ENCODE measurements around the gene PCDHA1. TPM values are rescaled to one million over a fixed set of nuclear protein-coding genes. Genes with fewer than 3 reads are reported as not detected.

Gene PCDHA1
- polyA plus RNA-seq, 1 of the 3 experiments (the other 2 are of a cell fraction): 0.16 TPM

DNA sequence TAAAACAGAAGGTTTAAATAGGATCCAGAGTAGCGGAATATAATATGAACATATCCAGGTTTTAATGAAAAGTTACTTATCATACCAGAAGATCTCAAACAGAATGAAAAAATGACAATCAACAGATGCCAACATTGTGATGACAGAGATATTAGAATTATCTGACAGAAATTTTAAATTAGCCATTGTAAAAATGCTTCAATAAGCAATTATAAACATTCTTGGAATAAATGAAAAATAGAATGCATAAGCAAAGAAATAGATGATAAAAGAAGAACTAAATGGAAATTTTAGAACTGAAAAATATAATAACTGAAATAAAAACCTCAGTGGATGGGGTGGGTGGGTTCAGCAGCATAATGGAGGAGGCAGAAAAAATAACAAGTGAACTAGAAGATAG is 48.5 kb upstream of the PCDHA1 start:
- Histone ChIP-seq H3K9me3 (no peaks in the 10 kb centered on the region; the same call in 1 of the 2 replicates), H3K79me2 (ENCODE audit: insufficient read depth) (no peaks in the 10 kb centered on the region), H3K4me1 (ENCODE audit: control insufficient read depth in 1 of 2, insufficient read depth in 2 of 2, low read depth in 1 of 2, low read length in 1 of 2) (no peaks in the 10 kb centered on the region), H2AFZ (ENCODE audit: low read depth) (no peak overlapping the region), H3K9ac (no peak overlapping the region), H3K27ac (ENCODE audit: low read depth in 2 of 2, low read length in 1 of 2) (no peak overlapping the region), H3K4me3 (ENCODE audit: low read depth in 2 of 2, low read length in 1 of 2) (no peak overlapping the region), H3K4me2 (no peak overlapping the region), H3F3A (replicated peaks; ENCODE audit: insufficient read depth) (no peaks in the 10 kb centered on the region), H3K9me2 (no peaks in the 10 kb centered on the region), H4K20me1 (ENCODE audit: insufficient read depth) (no peaks in the 10 kb centered on the region), H3K27me3 (ENCODE audit: insufficient read depth) (no peaks in the 10 kb centered on the region), H3K36me3 (replicated peaks in 1 of 2; ENCODE audit: control insufficient read depth in 1 of 2, insufficient read depth in 2 of 2, low read length in 1 of 2) (no peaks in the 10 kb centered on the region)
- ChIA-PET POLR2A (no interaction called here), CTCF (interaction anchor here (1.0 kb wide), 1 partner anchor 22 kb away, joined by 3 read pairs; no protein-coding TSS in a partner anchor)
- DNase-seq: no peak
- WGBS (ENCODE audit: low lambda C conversion rate): 0% methylated on average over 1 of the region's 1 CpG
- no peak for TF ChIP-seq YY1 (IDR thresholded peaks at IDR 0.05; ENCODE audit: low read depth)

DNA sequence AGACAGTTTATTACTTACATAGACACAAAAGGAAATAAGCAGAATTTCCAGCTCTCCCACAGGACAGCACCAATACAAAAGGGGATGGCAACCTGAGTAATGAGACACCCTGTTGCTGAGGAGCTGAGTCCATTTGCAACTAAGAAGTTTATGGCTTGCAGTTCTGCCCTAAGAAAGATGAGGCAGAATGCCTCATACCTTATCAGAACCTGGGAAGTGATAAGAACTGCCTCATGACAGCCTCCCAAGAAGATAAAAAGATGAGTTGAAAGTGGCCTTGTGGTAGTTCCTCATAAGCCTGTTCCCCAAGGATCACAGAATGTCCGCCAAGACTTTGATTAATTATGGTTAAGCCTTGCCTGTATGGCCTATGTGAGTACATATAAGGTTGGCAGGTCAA is 44.0 kb upstream of the PCDHA1 start:
- Histone ChIP-seq H3K9me2 (no peaks in the 10 kb centered on the region), H4K20me1 (ENCODE audit: insufficient read depth) (no peaks in the 10 kb centered on the region), H3K4me2 (no peak overlapping the region), H3K4me3 (ENCODE audit: low read depth in 2 of 2, low read length in 1 of 2) (no peak overlapping the region), H2AFZ (ENCODE audit: low read depth) (no peak overlapping the region), H3K9me3 (no peaks in the 10 kb centered on the region; the same call in 1 of the 2 replicates), H3K27ac (ENCODE audit: low read depth in 2 of 2, low read length in 1 of 2) (no peak overlapping the region), H3K9ac (no peak overlapping the region), H3K4me1 (ENCODE audit: control insufficient read depth in 1 of 2, insufficient read depth in 2 of 2, low read depth in 1 of 2, low read length in 1 of 2) (no peaks in the 10 kb centered on the region), H3K27me3 (ENCODE audit: insufficient read depth) (no peaks in the 10 kb centered on the region), H3K36me3 (replicated peaks in 1 of 2; ENCODE audit: control insufficient read depth in 1 of 2, insufficient read depth in 2 of 2, low read length in 1 of 2) (no peaks in the 10 kb centered on the region), H3K79me2 (ENCODE audit: insufficient read depth) (no peaks in the 10 kb centered on the region), H3F3A (replicated peaks; ENCODE audit: insufficient read depth) (no peaks in the 10 kb centered on the region)
- 5% methylated on average over 1 of the region's 1 CpG for WGBS (ENCODE audit: low lambda C conversion rate)
- CTCF ChIA-PET: no interaction called here
- TF ChIP-seq, protein P1, sequence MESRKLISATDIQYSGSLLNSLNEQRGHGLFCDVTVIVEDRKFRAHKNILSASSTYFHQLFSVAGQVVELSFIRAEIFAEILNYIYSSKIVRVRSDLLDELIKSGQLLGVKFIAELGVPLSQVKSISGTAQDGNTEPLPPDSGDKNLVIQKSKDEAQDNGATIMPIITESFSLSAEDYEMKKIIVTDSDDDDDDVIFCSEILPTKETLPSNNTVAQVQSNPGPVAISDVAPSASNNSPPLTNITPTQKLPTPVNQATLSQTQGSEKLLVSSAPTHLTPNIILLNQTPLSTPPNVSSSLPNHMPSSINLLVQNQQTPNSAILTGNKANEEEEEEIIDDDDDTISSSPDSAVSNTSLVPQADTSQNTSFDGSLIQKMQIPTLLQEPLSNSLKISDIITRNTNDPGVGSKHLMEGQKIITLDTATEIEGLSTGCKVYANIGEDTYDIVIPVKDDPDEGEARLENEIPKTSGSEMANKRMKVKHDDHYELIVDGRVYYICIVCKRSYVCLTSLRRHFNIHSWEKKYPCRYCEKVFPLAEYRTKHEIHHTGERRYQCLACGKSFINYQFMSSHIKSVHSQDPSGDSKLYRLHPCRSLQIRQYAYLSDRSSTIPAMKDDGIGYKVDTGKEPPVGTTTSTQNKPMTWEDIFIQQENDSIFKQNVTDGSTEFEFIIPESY (IDR thresholded peaks at IDR 0.05; ENCODE audit: borderline replicate concordance, low read depth): no peak
- no peak for TF ChIP-seq NRF1 (IDR thresholded peaks at IDR 0.05; ENCODE audit: low read depth, low read length)
- TF ChIP-seq NFIC (IDR thresholded peaks at IDR 0.05; ENCODE audit: borderline replicate concordance): no peak
- no peak for TF ChIP-seq FOXJ3 (CRISPR knock-in tag; IDR thresholded peaks at IDR 0.05)
- TF ChIP-seq RFX5 (IDR thresholded peaks at IDR 0.05; ENCODE audit: low read length): no peak
- TF ChIP-seq, protein P2, sequence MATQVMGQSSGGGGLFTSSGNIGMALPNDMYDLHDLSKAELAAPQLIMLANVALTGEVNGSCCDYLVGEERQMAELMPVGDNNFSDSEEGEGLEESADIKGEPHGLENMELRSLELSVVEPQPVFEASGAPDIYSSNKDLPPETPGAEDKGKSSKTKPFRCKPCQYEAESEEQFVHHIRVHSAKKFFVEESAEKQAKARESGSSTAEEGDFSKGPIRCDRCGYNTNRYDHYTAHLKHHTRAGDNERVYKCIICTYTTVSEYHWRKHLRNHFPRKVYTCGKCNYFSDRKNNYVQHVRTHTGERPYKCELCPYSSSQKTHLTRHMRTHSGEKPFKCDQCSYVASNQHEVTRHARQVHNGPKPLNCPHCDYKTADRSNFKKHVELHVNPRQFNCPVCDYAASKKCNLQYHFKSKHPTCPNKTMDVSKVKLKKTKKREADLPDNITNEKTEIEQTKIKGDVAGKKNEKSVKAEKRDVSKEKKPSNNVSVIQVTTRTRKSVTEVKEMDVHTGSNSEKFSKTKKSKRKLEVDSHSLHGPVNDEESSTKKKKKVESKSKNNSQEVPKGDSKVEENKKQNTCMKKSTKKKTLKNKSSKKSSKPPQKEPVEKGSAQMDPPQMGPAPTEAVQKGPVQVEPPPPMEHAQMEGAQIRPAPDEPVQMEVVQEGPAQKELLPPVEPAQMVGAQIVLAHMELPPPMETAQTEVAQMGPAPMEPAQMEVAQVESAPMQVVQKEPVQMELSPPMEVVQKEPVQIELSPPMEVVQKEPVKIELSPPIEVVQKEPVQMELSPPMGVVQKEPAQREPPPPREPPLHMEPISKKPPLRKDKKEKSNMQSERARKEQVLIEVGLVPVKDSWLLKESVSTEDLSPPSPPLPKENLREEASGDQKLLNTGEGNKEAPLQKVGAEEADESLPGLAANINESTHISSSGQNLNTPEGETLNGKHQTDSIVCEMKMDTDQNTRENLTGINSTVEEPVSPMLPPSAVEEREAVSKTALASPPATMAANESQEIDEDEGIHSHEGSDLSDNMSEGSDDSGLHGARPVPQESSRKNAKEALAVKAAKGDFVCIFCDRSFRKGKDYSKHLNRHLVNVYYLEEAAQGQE (IDR thresholded peaks at IDR 0.05; ENCODE audit: low read depth, low read length): no peak
- no peak for TF ChIP-seq EZH2phosphoT487 (IDR thresholded peaks at IDR 0.05; ENCODE audit: borderline replicate concordance, low read depth)
- TF ChIP-seq, protein P3, sequence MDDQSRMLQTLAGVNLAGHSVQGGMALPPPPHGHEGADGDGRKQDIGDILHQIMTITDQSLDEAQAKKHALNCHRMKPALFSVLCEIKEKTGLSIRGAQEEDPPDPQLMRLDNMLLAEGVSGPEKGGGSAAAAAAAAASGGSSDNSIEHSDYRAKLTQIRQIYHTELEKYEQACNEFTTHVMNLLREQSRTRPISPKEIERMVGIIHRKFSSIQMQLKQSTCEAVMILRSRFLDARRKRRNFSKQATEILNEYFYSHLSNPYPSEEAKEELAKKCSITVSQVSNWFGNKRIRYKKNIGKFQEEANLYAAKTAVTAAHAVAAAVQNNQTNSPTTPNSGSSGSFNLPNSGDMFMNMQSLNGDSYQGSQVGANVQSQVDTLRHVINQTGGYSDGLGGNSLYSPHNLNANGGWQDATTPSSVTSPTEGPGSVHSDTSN (IDR thresholded peaks at IDR 0.05): no peak
- TF ChIP-seq, protein P4, sequence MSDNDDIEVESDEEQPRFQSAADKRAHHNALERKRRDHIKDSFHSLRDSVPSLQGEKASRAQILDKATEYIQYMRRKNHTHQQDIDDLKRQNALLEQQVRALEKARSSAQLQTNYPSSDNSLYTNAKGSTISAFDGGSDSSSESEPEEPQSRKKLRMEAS (IDR thresholded peaks at IDR 0.05; ENCODE audit: low read depth): no peak
- TF ChIP-seq, protein P5, sequence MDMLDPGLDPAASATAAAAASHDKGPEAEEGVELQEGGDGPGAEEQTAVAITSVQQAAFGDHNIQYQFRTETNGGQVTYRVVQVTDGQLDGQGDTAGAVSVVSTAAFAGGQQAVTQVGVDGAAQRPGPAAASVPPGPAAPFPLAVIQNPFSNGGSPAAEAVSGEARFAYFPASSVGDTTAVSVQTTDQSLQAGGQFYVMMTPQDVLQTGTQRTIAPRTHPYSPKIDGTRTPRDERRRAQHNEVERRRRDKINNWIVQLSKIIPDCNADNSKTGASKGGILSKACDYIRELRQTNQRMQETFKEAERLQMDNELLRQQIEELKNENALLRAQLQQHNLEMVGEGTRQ (IDR thresholded peaks at IDR 0.05; ENCODE audit: borderline replicate concordance, low read depth, low read length): no peak
- no peak for TF ChIP-seq POLR2AphosphoS5 (IDR thresholded peaks at IDR 0.05; ENCODE audit: low read depth, low read length)
- TF ChIP-seq EP300 (IDR thresholded peaks at IDR 0.05; ENCODE audit: borderline replicate concordance in 1 of 2, low read depth in 1 of 2, low read length in 1 of 2): no peak
- TF ChIP-seq FOSL2 (IDR thresholded peaks at IDR 0.05; ENCODE audit: borderline replicate concordance, low read depth): no peak
- no peak for TF ChIP-seq MXI1 (IDR thresholded peaks at IDR 0.05; ENCODE audit: low read depth, low read length)
- TF ChIP-seq, protein P6, sequence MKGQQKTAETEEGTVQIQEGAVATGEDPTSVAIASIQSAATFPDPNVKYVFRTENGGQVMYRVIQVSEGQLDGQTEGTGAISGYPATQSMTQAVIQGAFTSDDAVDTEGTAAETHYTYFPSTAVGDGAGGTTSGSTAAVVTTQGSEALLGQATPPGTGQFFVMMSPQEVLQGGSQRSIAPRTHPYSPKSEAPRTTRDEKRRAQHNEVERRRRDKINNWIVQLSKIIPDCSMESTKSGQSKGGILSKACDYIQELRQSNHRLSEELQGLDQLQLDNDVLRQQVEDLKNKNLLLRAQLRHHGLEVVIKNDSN (IDR thresholded peaks at IDR 0.05; ENCODE audit: borderline replicate concordance, low read depth): no peak
- no peak for TF ChIP-seq ELF1 (IDR thresholded peaks at IDR 0.05)
- TF ChIP-seq GATA2 (CRISPR knock-in tag; IDR thresholded peaks at IDR 0.05): no peak
- TF ChIP-seq CHD2 (IDR thresholded peaks at IDR 0.05; ENCODE audit: low read length, partially characterized antibody): no peak
- no peak for TF ChIP-seq SIN3A (IDR thresholded peaks at IDR 0.05; ENCODE audit: borderline replicate concordance, low read depth, low read length)
- DNase-seq: no peak
- POLR2A ChIA-PET: no interaction called here
